GM12872 (cell line): ENCODE results near the gene C1QL4.

Source experiments
- CTCF ChIP-seq: IDR thresholded peaks from 3 replicates; pipeline ENCODE4 v1.5.1; 2011; ENCODE audit warnings: low read depth, mild to moderate bottlenecking, low read length, moderate library complexity; ENCODE audit not compliant: insufficient read depth

C1QL4 gene

GRCh38 chr12:49357103-49357678 is 20.2 kb upstream of the C1QL4 start:
- peak; percentile 41; the same call in 1 of the 3 replicates for TF ChIP-seq CTCF

GRCh38 chr12:49355913-49356312 is 18.9 kb upstream of the C1QL4 start:
- TF ChIP-seq CTCF = no peak

- TF ChIP-seq CTCF = no peak
These were observed 15.4 kb upstream of the C1QL4 start for GRCh38 chr12:49352351-49352750.

GRCh38 chr12:49349266-49349665 is 12.3 kb upstream of the C1QL4 start:
- TF ChIP-seq CTCF = no peak

GRCh38 chr12:49348781-49349180 is 11.8 kb upstream of the C1QL4 start:
- no peak for TF ChIP-seq CTCF

- TF ChIP-seq CTCF = peak; percentile 88
These were observed 10.6 kb upstream of the C1QL4 start for GRCh38 chr12:49347311-49348193.

GRCh38 chr12:49346659-49347310 is 9.8 kb upstream of the C1QL4 start, which contains the start of gene DNAJC22:
Gene DNAJC22, plus strand, starts transcription at chr12:49346888. Its CDS starts 1,985 bp downstream, at chr12:49348873.
- no peak for TF ChIP-seq CTCF
